GM18507 (cell line): ENCODE results near the gene GRIK4.
"Not testable (repeated sequence)": the region's sequence is repeated elsewhere in the genome, so short reads cannot be mapped to it uniquely, and the experiment has no call there.

Source experiments
- DNase-seq: peaks from one replicate; pipeline ENCODE4 v3.0.0; 2011; ENCODE audit warnings: low read depth; ENCODE audit not compliant: insufficient read length; ENCODE audit errors: extremely low spot score
- FAIRE-seq: peaks from 2 replicates; lab custom pipeline; 2011; peaks lifted over from hg19 to GRCh38; lab: Jason Lieb, UNC

Gene GRIK4

GRCh38 chr11:120781486-120782120 is 270.1 kb downstream of the GRIK4 start:
- FAIRE-seq: no peak
- DNase-seq: no peak

GRCh38 chr11:120784566-120785251 is 273.2 kb downstream of the GRIK4 start:
- DNase-seq (no peak), FAIRE-seq (no peak)

GRCh38 chr11:120785576-120785975 is 274.0 kb downstream of the GRIK4 start:
- no peak for FAIRE-seq
- no peak for DNase-seq

GRCh38 chr11:120786206-120786735 is 274.7 kb downstream of the GRIK4 start:
- FAIRE-seq: no peak
- no peak for DNase-seq

- not testable (repeated sequence) for FAIRE-seq, DNase-seq
These were observed 275.7 kb downstream of the GRIK4 start for GRCh38 chr11:120787224-120787623.

GRCh38 chr11:120789391-120789790 is 277.8 kb downstream of the GRIK4 start:
- no peak for DNase-seq
- no peak for FAIRE-seq

GRCh38 chr11:120792306-120792705 is 280.8 kb downstream of the GRIK4 start:
- no peak for FAIRE-seq

GRCh38 chr11:120793150-120793549 is 281.6 kb downstream of the GRIK4 start:
- no peak for DNase-seq
- FAIRE-seq: no peak

More at GRCh38 chr11:120792306-120792705, 280.8 kb downstream of the GRIK4 start:
- DNase-seq: no peak

- FAIRE-seq (no peak), DNase-seq (no peak)
These were observed 282.4 kb downstream of the GRIK4 start for GRCh38 chr11:120793806-120794479.

GRCh38 chr11:120794748-120795147 is 283.2 kb downstream of the GRIK4 start:
- DNase-seq (no peak), FAIRE-seq (no peak)

GRCh38 chr11:120795185-120795584 is 283.6 kb downstream of the GRIK4 start:
- DNase-seq (no peak), FAIRE-seq (no peak)

- DNase-seq (no peak), FAIRE-seq (no peak)
These were observed 285.6 kb downstream of the GRIK4 start for GRCh38 chr11:120797143-120797542.

- no peak for FAIRE-seq
- DNase-seq: no peak
These were observed 287.3 kb downstream of the GRIK4 start for GRCh38 chr11:120798854-120799253.

GRCh38 chr11:120800206-120800605 is 288.7 kb downstream of the GRIK4 start:
- FAIRE-seq: no peak
- DNase-seq: no peak

- peak; percentile 84 for FAIRE-seq
- DNase-seq: peak; percentile 53
These were observed 290.5 kb downstream of the GRIK4 start for GRCh38 chr11:120801801-120802689.

GRCh38 chr11:120805960-120806555 is 294.5 kb downstream of the GRIK4 start:
- FAIRE-seq (peak; percentile 21), DNase-seq (no peak)

GRCh38 chr11:120807414-120808150 is 296.0 kb downstream of the GRIK4 start:
- DNase-seq (no peak), FAIRE-seq (no peak)

GRCh38 chr11:120808616-120809050 is 297.1 kb downstream of the GRIK4 start:
- FAIRE-seq (no peak), DNase-seq (no peak)
